Activated CD4-positive, CD25-positive, alpha-beta regulatory T cell treated with anti-CD3 and anti-CD28 coated beads, Interleukin-2, amount 50 U/mL, for 72 hours (primary cell): ENCODE measurements around the gene TRIP6.
"Not testable (repeated sequence)": the region's sequence is repeated elsewhere in the genome, so short reads cannot be mapped to it uniquely, and the experiment has no call there.

ENCODE experiments used
- DNase-seq: peaks from one replicate; pipeline ENCODE4 v3.0.0; 2021

The TRIP6 gene

DNA sequence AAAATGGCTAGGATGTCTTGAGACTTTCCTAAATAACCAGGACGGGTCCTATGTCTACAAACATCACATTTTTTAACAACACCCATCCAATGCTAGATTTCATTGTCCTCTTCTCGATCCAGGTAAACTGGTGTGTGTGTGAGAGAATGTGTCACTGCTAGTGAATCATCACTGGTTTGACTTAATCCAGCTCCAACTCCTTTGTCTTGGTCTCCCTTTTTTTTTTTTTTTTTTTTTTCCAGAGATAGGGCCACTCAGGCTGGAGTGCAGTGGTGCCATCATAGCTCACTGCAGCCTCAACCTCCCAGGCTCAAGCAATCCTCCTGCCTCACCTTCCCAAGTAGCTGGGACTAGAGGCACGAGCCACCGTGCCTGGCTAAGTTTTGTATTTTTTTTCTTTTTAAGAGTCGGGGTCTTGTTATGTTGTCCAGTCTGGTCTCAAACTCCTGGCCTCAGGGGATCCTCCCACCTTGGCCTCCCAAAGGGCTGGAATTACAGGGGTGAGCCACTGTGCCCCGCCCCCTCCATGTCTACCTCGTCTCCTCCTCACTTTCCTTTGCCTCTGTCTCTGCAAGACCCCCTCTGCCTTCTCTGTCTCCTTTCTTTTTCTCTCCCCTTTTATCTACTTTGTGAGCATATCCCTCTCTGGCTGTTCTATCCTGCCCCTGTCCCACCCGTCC lies 24.5 kb downstream of the TRIP6 start:
- no peak for DNase-seq

DNA sequence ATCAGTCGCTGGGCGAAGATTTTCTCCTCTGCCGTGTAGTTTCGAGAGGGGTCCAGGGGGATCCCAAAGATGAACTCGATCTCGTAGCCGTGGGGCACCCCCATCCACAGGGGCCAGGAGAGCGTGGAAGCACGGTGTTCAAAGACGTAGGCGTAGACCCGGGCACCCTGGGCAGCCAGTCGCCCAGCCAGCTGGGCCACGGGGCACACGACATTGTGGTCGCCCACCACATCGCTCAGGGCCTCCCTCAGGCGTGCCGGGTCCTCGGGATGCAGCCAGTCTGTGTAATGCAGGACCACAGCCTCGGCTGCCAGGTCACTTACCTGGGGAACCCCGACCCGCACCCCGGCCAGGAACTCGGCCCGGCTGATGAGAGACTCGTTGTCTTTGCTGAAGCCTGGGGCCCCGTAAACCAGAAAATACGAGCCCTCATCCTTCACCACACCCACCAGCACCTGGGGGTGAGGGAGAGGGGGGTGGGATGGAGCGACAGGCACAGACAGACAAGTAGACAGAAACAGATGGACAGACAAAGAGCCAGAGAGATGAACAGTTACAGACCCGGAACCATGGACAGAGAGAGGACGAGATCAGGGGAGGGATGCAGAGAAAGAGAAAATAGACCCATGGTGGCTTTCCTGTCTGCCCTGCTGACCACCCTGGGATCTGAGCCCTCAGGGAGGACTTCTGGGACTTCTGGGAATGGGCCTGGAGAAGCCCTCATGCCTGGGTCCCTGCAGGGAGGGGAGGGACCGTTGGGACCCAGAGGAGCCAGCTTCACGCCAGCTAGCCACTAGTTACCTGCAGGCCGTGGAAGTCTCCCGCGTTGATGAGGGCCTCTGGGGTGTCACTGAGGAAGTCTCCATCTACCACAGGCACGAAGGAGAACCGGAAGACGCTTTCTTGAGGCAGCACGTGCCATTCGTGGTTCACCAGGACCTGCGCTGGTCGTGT lies 25.5 kb downstream of the TRIP6 start:
- DNase-seq, result no peak

DNA sequence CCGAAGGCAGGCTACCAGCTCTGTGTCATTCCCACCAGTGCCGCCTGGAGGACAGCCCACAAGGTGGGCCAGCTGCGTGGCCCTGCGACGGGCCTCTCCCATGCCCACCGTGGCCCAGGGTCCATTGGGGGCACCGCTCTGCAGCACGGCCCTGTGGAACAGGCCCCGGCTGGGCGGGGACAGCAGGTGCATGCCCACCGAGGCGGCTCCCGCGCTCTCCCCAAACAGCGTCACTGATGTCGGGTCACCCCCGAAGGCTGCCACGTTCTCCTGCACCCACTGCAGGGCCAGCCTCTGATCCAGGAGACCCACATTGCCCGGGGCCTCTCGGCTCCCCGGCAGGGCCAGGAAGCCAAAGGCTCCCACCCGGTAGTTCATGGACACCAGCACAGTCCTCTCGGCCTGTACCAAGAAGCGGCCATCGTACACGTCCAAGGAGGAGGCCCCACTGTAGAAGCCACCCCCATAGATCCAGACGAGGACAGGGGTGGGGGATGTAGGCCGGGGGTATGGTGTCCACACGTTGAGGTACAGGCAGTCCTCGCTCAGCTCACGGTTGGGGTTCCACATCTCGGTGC lies 26.2 kb downstream of the TRIP6 start:
- no peak for DNase-seq

- no peak for DNase-seq
Measured at GRCh38 chr7:100893910-100894721, 26.9 kb downstream of the TRIP6 start.

DNA sequence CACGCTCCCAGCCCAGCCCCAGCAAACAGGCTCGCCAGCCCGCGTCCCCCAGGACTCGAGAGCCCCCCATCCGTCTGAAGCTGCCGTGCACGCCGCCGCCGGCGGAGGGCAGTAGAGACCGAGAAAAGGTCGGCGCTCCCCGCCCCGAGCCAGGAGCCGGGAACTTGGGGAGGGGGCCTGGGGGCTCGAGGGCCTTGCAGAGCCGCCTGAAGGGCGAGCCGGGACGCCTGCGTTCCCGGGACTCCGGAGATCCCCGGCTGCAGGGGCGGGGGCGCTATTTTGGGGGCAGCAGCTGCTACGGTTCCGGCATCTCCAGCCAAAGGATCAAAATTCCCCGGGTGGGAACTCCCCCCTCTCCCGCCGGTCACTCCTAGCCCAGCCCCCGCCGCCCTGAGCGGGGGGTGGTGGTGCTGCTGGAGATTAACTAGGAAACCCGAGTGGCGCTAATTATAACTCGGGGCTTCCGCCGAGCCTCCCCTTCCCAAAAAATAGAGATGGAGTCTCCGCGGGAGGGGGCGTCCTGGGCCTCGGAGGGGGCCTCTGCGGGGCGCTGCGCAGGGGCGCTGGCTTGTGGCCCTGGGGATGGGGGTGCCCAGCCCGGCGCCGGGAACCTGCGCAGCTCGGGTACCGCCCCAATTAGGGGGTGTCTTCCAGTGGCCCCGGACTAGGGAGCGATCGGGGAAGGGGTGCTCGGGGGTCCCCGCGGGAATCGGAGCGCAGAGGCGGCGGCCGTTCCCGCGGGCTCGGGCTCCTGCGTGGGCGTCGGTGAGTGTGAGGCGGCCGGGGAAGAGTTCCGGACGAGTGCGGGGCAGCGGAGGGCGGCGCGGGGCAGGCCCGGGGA lies 27.9 kb downstream of the TRIP6 start:
- DNase-seq, result peak; percentile 70

GRCh38 chr7:100895701-100895955 lies 28.4 kb downstream of the TRIP6 start, which contains the start of gene ACHE:
Gene ACHE (minus strand): TSS chr7:100895888. CDS start chr7:100894232, 1,656 bp downstream.
- DNase-seq, result peak; percentile 32

DNA sequence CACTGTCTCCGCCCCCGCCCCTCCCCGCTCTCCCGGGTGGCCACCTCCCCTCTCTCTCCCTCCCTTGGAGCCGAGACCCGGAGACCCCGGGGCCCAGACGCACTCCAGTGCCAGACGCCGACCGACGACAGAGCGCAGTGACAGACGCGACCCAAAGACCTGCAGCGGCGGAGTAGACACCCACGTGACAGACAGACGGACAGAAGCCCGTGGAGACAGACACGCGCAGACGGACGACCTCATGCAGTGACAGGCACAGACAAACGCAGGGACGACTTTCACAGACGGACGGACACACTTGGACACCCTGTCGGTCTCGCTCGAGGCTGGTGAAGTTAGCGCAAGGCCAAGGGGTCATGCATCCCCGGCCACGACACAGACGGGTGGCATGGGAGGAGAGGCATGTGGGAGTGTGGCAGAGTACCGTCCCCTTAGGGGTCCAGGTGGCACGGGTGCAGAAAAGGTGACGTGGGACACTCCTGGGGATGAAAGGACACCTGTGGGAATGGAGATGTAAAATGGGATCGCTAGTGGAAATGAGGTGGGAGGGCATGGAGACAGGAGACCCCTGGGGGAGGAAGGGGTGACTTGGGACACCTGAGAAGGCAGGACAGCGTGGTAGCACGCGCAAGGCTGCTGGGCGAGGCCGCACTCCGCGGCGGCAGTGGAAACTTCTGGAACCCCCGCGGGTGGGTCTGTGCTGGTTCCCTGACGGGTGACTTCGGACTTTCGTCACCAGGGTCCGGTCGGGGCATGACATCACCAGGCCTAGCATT lies 29.0 kb downstream of the TRIP6 start:
- DNase-seq, result peak; percentile 41

GRCh38 chr7:100896732-100897608 lies 29.8 kb downstream of the TRIP6 start:
- peak; percentile 49 for DNase-seq

DNA sequence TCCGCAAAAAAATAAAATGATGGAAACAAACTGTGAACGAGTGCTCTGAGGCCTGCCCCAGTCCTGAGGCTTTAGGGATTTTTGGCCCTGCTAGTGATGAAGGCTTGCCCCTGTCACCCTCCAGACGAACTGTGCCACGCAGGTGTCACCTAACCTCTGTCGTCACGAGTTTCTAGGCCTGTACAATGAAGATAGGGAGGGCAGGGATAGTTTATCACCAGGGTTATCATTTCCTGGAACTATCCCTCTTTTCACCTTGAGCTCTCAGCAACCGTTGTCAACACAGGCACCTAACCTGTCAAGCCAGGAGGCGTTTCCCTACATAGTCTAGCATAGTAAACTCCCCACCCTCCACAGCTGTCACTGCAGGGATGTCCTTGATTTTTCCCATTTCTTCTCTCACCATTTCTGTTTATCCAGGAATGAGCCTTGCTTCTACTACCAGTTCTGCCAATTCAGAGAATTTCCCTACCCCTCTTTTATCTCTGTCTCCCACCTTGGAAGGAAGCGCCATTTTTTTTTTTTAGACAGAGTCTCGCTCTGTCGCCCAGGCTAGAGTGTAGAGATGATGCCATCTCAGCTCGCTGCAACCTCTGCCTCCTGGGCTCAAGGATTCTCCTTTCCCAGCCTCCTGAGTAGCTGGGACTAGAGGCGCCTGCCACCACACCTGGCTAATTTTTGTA lies 30.7 kb downstream of the TRIP6 start:
- no peak for DNase-seq

DNA sequence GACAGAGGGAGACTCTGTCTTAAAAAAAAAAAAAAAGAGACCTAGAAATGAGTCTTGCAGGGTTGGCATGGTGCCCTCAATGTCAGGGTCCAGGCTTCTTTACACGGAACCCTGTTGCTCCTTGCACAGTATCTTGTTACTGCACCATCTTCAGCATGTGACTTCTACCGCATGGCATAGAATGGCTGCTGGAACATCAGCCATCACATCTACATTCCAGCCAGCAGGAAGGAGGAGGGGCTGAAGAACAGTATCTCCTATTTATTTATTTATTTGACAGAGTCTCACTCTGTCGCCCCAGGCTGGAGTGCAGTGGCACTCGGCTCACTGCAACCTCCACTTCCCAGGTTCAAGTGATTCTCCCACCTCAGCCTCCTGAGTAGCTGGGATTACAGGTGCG lies 32.2 kb downstream of the TRIP6 start:
- no peak for DNase-seq

- no peak for DNase-seq
Measured at GRCh38 chr7:100900978-100901377, 33.8 kb downstream of the TRIP6 start.

- no peak for DNase-seq
Measured at GRCh38 chr7:100901921-100902332, 34.7 kb downstream of the TRIP6 start.

- DNase-seq, result no peak
Measured at GRCh38 chr7:100902638-100903037, 35.5 kb downstream of the TRIP6 start.

GRCh38 chr7:100908512-100908911 lies 41.3 kb downstream of the TRIP6 start:
- DNase-seq, result no peak

- DNase-seq, result not testable (repeated sequence)
Measured at GRCh38 chr7:100910443-100910842, 43.3 kb downstream of the TRIP6 start.

GRCh38 chr7:100911484-100911883 lies 44.3 kb downstream of the TRIP6 start:
- no peak for DNase-seq

DNA sequence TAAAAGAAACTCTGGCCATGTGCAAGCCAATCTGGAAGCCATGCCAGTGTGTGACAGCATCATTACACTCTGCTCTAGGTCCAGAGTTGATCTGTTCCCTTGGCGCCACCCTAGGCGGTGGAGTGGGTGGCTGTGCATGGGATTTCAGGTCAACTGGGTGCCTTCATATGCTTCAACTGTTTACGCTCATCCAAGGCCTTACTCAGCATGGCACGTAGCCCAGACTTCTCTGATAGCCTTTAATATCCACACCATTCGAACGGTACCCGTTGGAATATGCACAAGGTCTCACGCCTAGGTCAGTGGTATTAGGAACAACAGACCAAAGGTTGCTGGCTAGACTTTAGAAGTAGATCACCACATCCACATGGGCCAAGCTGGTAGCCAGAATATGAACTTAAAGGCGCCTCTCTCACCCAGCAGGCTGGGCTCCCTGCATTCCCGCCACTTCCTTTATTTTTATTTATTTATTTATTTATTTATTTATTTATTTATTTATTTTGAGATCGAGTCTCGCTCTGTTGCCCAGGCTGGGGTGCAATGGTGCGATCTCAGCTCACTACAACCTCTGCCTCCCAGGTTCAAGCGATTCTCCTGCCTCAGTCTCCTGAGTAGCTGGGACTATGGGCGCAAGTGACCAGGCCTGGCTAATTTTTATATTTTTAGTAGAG lies 47.2 kb downstream of the TRIP6 start:
- no peak for DNase-seq

DNA sequence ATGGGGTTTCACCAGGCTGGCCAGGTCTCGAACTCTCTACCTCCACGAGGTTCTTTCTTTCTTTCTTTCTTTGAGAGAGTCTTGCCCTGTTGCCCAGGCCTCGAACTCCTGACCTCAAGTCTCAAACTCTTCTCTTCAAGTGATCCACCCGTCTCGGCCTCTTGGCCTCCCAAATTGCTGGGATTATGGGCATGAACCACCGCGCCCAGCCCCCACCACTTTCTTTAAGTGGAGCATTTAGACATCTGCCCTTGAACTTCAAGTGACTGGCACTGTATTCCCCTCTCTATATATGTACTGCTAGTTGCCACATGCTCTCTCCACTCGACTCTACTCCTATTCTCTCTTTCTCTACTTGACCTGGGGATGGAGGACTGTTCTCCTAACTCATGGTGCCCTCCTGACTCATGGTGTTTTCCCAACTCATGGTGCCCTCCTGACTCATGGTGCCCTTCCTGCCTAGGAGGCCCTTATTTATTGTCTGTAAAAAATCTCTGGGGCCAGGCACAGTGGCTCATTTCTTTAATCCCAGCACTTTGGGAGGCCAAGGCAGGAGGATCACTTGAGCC lies 47.8 kb downstream of the TRIP6 start:
- no peak for DNase-seq

DNA sequence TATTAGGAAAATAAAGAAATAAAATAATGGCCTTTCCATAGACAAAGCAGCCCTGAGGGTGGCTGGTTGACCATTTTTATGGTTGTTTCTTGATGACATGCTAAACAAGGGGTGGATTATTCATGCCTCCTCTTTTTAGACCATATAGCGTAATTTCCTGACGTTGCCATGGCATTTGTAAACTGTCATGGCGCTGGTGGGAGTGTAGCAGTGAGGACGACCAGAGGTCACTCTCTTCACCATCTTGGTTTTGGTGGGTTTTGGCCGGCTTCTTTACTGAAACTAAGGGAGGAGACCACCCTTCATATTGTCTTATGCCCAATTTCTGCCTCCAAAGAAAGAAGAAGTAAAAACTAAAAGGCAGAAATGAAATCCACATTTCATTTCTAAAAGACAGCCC lies 52.1 kb downstream of the TRIP6 start:
- DNase-seq, result not testable (repeated sequence)
